ENCODE data around the gene CYFIP1. TPM values are rescaled to one million over a fixed set of nuclear protein-coding genes. Genes with fewer than 3 reads are reported as not detected.

CYFIP1 gene
- total and polyA plus RNA-seq, 9 of the 15 experiments (the other 6 are each of a cell fraction or from before 2014, with no cell fraction given), result 3.8 to 59.8 (median 28.3) TPM

GRCh38 chr15:22868495-22868894, 111.7 kb downstream of the CYFIP1 start:
- Histone ChIP-seq H3K9me3 (replicated peaks; ENCODE audit: control insufficient read depth, insufficient read depth, low read depth, low read length) (no peaks in the 10 kb centered on the region), H2AFZ (ENCODE audit: low read depth, low read length) (no peak overlapping the region), H3K27ac (ENCODE audit: extremely low read depth, low read depth, low read length) (no peak overlapping the region), H3K9me1 (ENCODE audit: control insufficient read depth, insufficient read depth, low read length) (no peaks in the 10 kb centered on the region), H3K4me2 (ENCODE audit: insufficient read depth, low read length) (no peak overlapping the region), H4K20me1 (replicated peaks; ENCODE audit: control insufficient read depth, insufficient read depth, low read length) (no peaks in the 10 kb centered on the region), H3K4me1 (replicated peaks in 1 of 2; ENCODE audit: control insufficient read depth in 2 of 2, insufficient read depth in 2 of 2, low read length in 2 of 2) (no peaks in the 10 kb centered on the region), H3K27me3 (ENCODE audit: control insufficient read depth in 2 of 2, insufficient read depth in 2 of 2, low read length in 2 of 2) (no peaks in the 10 kb centered on the region), H3K79me2 (ENCODE audit: control insufficient read depth, insufficient read depth, low read length) (peaks cover 8% of the 10 kb centered on the region; the same call in 1 of the 3 replicates), H3K4me3 (no peak overlapping the region), H3K9ac (ENCODE audit: insufficient read depth in 1 of 2, low read depth in 2 of 2, low read length in 2 of 2) (no peak overlapping the region), H3K36me3 (ENCODE audit: control insufficient read depth, insufficient read depth, low read length) (peaks cover 72% of the 10 kb centered on the region)
- BruUV-seq (replicated peaks), result no TSS peak
- ChIA-PET CTCF (ENCODE audit: low intra/inter-chr PET ratio) (no interaction called here), POLR2A (no interaction called here)
- FAIRE-seq, result no peak
- intact Hi-C loops (cut with micrococcal nuclease), result no loop called here
- no peak for TF ChIP-seq NR2C1 (IDR thresholded peaks at IDR 0.05)
- TF ChIP-seq NR2C1 (tag; IDR thresholded peaks at IDR 0.05), result no peak
- TF ChIP-seq RNF219 (CRISPR knock-in tag; IDR thresholded peaks at IDR 0.05), result no peak
- no peak for TF ChIP-seq SOX6 (IDR thresholded peaks at IDR 0.05)
- no peak for TF ChIP-seq ZFP30 (CRISPR knock-in tag; IDR thresholded peaks at IDR 0.05; ENCODE audit: borderline replicate concordance)
- no peak for TF ChIP-seq ZNF134 (CRISPR knock-in tag; conservative IDR thresholded peaks at IDR 0.05)
- no peak for TF ChIP-seq MAFK (IDR thresholded peaks at IDR 0.05; ENCODE audit: low read length)
- TF ChIP-seq MBD2 (IDR thresholded peaks at IDR 0.05; ENCODE audit: borderline replicate concordance, low read depth), result no peak
- TF ChIP-seq CREB3L1 (IDR thresholded peaks at IDR 0.05; ENCODE audit: borderline replicate concordance, low read depth), result no peak
- no peak for TF ChIP-seq ZNF75A (CRISPR knock-in tag; IDR thresholded peaks at IDR 0.05)
- no peak for TF ChIP-seq BDP1 (IDR thresholded peaks at IDR 0.05; ENCODE audit: insufficient read depth, insufficient read length)
- no peak for TF ChIP-seq ZNF274 (IDR thresholded peaks at IDR 0.05; ENCODE audit: borderline replicate concordance, low read depth, low read length)
- TF ChIP-seq ESRRA (IDR thresholded peaks at IDR 0.05; ENCODE audit: borderline replicate concordance, low read depth), result no peak
- TF ChIP-seq TOE1 (IDR thresholded peaks at IDR 0.05; ENCODE audit: borderline replicate concordance), result no peak
- TF ChIP-seq TOE1 (CRISPR knock-in tag; IDR thresholded peaks at IDR 0.05; ENCODE audit: borderline replicate concordance, low read depth), result no peak
- no peak for ATAC-seq
- DNase-seq (ENCODE audit: extremely low read depth in 1 of 4, low spot score in 3 of 4), result no peak
- 74% methylated on average over 4 of the region's 4 CpGs for WGBS (ENCODE audit: insufficient coverage, low coverage, missing lambda C conversion rate)
- in situ Hi-C loops (cut with MboI), result no loop called here

Data from K562 (cell line).